ENCODE measurements around the gene HLF. TPM values are rescaled to one million over a fixed set of nuclear protein-coding genes. Genes with fewer than 3 reads are reported as not detected.
A peak's percentile ranks its signal among the peaks of the same experiment; 100 is the strongest.

The HLF gene
- total RNA-seq, 2 donors from 2014 or later: 20.2 to 22.5 TPM

DNA sequence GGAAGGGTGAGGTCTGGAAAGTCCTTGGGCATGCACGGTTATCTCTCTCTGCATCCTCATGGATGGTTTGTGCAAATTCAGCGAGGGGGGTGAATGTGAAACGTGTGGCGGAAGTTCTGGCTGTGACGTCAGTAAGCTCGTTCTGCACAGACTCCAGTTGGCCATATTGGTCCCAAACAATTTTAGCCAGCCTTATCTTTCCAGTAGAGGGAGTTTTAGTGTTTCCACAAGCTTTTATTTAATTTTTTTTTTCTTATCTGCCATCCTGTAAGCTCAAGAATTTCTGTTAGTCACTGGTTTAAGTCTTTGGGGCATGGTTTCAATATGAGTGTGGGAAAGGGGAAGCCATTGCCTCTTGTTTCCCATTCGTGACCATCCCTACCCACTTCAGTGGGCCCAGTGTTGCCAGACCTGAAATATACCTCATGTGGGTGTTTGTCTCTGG, 39.0 kb downstream of the HLF start:
- Mint-ChIP-seq H3K36me3 (ENCODE audit: low read depth) (peaks cover 10% of the 10 kb centered on the region), H3K4me1 (peaks cover 25% of the 10 kb centered on the region), H3K27ac (no peak overlapping the region), H3K4me3 (no peak overlapping the region), H3K27me3 (no peaks in the 10 kb centered on the region)
- H3K9me3 ChIP-seq (ENCODE audit: control insufficient read depth, low read length, poor library complexity, severe bottlenecking): no peaks in the 10 kb centered on the region
- DNase-seq (no peak), ATAC-seq (no peak)

DNA sequence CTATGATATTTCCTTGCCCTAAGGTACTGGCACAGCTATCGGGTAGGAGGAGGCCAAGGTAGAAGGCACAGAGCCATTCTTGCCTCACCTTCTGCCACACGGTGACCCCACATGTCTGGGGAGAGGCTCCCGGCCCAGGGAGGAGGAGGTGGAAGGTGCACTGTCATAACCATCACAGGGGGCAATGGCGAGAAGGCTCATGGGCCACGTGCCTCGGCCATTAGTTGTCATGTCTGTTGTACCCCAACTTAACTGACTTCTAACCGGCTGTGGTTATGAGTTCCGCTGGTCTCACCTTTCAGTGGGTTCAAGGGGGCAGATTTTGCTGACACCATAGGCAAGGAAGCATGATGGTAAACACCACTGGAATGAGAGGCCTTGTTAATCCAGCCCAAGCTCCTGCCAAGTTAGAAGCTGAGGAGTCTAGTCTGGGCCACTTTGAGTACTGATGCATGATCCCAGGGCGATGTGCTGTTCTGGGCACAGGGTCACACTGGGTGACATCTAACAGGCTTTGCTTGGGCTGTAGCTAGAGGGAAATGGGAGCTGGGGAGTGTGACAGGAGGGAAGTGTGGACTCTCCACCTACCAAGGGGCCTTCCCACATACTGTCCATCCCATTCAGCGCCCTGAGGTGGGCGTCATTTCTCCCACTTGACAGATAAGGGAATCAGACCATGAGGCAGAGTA, 39.6 kb downstream of the HLF start:
- no peak overlapping the region for H3K27ac Mint-ChIP-seq
- H3K36me3 Mint-ChIP-seq (ENCODE audit: low read depth): peaks cover 8% of the 10 kb centered on the region
- no peaks in the 10 kb centered on the region for H3K27me3 Mint-ChIP-seq
- DNase-seq: no peak
- no peak overlapping the region for H3K4me3 Mint-ChIP-seq
- no peak for ATAC-seq
- H3K9me3 ChIP-seq (ENCODE audit: control insufficient read depth, low read length, poor library complexity, severe bottlenecking): no peaks in the 10 kb centered on the region
- peaks cover 25% of the 10 kb centered on the region for H3K4me1 Mint-ChIP-seq

DNA sequence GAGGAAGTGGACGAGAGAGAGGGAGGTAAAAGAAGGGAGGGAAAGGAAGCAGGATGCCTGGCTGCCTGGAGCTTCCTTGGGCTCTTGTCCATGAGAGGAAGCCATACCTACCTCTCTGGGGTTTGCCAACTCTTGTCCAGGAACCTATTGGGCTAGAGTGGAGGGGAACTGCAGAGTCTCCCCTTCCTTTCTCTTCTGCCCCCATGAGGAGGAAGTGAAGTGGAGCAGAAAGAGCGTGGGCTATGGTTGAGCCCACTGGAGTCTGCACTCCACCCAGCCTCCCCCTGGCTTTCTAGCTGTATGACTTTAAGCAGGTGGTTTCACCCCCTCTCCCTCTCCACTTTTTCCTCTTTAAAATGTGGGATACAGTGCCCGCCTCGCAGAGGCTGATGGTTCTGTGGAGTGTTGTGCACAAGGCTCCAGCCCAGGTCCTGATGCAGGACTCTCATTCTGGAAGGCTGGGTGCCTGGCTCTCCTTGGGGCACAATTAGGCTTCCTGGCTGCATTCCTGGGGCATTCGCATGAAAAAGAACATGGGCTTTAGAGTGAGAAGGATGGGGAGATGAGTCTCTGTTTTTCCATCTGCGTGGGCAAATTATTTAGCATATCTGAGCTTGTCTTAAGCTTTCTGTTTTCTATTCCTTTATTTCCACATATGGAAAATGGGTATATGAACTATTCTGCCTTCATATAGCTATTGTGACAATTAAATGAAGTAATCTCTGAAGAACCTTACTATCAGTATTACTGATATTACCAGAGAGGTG, 40.7 kb downstream of the HLF start:
- H3K27me3 Mint-ChIP-seq: no peaks in the 10 kb centered on the region
- peaks cover 25% of the 10 kb centered on the region for H3K4me1 Mint-ChIP-seq
- peak overlapping the region; percentile 8 for H3K27ac Mint-ChIP-seq
- peaks cover 6% of the 10 kb centered on the region for H3K36me3 Mint-ChIP-seq (ENCODE audit: low read depth)
- H3K9me3 ChIP-seq (ENCODE audit: control insufficient read depth, low read length, poor library complexity, severe bottlenecking): no peaks in the 10 kb centered on the region
- DNase-seq (no peak), ATAC-seq (no peak)
- H3K4me3 Mint-ChIP-seq: no peak overlapping the region

DNA sequence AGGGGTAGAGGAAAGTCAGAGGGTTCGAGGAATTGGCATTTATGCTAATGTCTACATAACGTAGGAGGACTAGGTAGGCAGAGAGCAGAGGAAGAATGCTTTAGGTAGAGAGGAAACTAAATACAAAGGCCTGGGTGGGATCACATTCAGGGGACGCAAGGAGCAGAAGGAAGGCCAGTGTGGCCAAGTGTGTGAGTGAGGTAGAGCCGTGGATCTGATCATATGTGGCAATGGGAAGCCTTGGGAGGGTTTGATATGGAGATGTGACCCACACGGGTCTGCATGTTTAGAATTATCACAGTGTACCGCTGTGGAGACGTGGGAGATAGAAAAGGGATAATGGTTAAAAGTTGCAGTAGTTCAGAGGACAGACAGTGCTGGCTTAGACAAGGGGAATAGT, 43.1 kb downstream of the HLF start:
- Mint-ChIP-seq H3K4me1 (peaks cover 27% of the 10 kb centered on the region), H3K27ac (peak overlapping the region; percentile 21), H3K27me3 (no peaks in the 10 kb centered on the region), H3K36me3 (ENCODE audit: low read depth) (peaks cover 6% of the 10 kb centered on the region), H3K4me3 (no peak overlapping the region)
- ATAC-seq (no peak), DNase-seq (no peak)
- H3K9me3 ChIP-seq (ENCODE audit: control insufficient read depth, low read length, poor library complexity, severe bottlenecking): no peaks in the 10 kb centered on the region

DNA sequence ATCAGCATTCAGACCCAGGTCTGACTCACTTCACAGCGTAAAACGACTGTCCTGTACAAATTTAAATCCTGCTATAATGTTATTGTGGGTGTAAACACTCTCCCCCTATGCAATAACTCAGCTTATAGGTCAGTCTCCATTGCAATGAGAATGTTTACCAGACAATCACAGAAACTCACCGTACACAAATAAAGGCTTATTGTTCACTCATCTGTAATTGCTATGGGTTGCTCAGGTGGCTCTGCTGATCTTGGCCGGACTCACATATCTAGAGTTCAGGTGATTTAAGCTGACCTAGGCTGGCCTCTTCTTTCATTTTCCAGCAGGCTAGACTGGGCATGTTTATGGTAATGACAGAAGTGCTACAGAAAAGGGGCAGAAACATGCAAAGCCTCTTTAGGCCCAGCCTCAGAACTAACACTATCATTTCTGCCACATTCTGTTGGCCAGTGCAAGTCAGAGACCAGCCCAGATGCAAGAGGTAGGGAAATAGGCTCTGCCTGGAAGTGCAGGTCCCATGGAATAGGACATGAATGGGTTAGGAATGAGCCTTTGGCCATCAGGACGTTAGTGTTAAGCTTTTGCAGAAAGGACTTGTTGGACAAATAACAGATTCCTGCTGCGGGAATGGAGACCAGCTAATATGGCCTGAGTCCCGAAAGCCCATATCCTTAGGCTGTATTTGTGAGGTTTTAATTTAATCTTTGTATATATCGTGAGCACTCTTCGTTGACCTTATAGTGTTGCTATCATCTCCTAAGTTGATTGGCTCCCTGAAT, 44.0 kb downstream of the HLF start:
- Mint-ChIP-seq H3K36me3 (ENCODE audit: low read depth) (peaks cover 10% of the 10 kb centered on the region), H3K27ac (no peak overlapping the region), H3K4me1 (peaks cover 30% of the 10 kb centered on the region), H3K4me3 (no peak overlapping the region), H3K27me3 (no peaks in the 10 kb centered on the region)
- DNase-seq (no peak), ATAC-seq (no peak)
- no peaks in the 10 kb centered on the region for H3K9me3 ChIP-seq (ENCODE audit: control insufficient read depth, low read length, poor library complexity, severe bottlenecking)

DNA sequence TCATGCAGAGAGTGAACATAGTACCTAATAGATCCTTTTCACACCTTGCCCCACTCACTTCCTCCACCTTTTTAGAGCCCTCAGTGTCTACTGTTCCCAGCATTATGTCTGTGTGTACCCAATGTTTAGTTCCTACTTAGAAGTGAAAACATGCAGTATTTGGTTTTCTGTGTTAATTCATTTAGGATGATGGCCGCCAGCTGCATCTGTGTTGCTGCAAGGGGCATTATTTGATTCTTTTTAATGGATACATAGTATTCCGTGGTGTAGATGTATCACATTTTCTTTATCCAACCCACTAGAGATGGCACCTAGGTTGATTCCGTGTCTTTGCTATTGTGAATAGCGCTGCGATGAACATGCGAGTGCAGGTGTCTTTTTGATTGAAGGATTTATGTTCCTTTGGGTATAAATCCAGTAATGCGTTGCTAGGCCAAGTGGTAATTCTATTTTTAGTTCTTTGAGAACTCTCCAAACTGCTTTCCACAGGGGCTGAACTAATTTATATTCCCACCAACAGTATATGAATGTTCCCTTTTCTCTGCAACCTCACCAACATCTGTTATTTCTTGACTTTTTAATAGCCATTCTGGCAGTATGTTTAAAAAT, 47.1 kb downstream of the HLF start:
- no peaks in the 10 kb centered on the region for H3K9me3 ChIP-seq (ENCODE audit: control insufficient read depth, low read length, poor library complexity, severe bottlenecking)
- Mint-ChIP-seq H3K27ac (no peak overlapping the region), H3K27me3 (no peaks in the 10 kb centered on the region), H3K36me3 (ENCODE audit: low read depth) (peaks cover 11% of the 10 kb centered on the region), H3K4me3 (no peak overlapping the region), H3K4me1 (peaks cover 23% of the 10 kb centered on the region)
- ATAC-seq (no peak), DNase-seq (no peak)

DNA sequence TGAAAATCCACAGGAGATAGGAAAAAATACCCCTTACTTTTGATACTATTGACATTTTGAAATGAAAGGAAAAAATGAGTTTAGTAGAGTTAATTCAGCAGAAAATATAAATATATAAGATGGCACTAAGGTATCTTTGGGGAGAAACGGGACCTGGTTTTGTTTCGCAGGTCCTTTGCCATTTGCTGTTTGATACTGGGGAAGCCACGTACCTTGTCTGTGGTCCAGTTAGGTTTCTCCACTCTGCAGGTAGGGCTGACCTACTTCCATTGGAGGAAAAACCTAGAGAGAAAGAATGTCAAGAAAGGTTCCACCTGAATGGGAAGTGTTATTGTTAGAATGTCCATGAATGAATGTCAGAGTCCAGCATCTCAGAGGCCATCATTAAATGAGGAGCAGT, 48.1 kb downstream of the HLF start:
- Mint-ChIP-seq H3K36me3 (ENCODE audit: low read depth) (peaks cover 9% of the 10 kb centered on the region), H3K4me1 (peaks cover 21% of the 10 kb centered on the region), H3K27me3 (no peaks in the 10 kb centered on the region), H3K4me3 (no peak overlapping the region), H3K27ac (no peak overlapping the region)
- H3K9me3 ChIP-seq (ENCODE audit: control insufficient read depth, low read length, poor library complexity, severe bottlenecking): no peaks in the 10 kb centered on the region
- DNase-seq: no peak
- no peak for ATAC-seq

DNA sequence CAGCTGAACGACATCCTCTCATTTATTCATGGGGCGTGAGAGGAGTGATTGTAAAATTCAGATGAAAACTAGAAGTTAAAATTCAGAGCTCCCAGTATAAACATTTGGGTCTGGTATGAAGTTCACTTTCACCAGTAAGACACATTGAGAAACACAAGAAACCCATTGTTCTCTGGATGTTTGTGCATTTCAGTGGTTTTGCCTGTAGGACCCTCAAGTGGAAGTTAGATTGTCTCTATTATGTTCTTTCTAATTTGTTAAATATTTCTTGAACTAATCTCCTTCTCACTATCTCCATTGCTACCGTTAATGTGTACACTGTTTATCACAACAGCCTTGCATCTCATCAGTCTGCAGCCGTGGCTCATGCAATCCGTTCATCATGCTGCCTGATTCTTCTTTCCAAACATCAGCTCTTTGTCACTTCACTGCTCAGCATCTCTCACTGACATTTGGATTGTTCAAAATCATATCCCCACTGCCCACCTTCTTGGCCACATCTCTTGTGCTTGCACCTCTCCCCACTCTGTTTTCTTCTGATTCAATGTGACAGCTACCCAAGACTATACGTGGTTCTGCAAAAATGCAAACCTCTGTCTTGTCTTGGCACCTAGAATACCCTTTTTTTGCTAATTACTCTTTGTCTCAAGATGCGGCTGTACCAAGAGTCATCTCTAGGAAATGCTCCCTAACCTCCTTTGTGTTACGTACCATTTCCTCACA, 49.5 kb downstream of the HLF start:
- DNase-seq (no peak), ATAC-seq (no peak)
- Mint-ChIP-seq H3K36me3 (ENCODE audit: low read depth) (peaks cover 10% of the 10 kb centered on the region), H3K27me3 (no peaks in the 10 kb centered on the region), H3K4me3 (no peak overlapping the region), H3K4me1 (peaks cover 18% of the 10 kb centered on the region), H3K27ac (peak overlapping the region; percentile 39)
- no peaks in the 10 kb centered on the region for H3K9me3 ChIP-seq (ENCODE audit: control insufficient read depth, low read length, poor library complexity, severe bottlenecking)

DNA sequence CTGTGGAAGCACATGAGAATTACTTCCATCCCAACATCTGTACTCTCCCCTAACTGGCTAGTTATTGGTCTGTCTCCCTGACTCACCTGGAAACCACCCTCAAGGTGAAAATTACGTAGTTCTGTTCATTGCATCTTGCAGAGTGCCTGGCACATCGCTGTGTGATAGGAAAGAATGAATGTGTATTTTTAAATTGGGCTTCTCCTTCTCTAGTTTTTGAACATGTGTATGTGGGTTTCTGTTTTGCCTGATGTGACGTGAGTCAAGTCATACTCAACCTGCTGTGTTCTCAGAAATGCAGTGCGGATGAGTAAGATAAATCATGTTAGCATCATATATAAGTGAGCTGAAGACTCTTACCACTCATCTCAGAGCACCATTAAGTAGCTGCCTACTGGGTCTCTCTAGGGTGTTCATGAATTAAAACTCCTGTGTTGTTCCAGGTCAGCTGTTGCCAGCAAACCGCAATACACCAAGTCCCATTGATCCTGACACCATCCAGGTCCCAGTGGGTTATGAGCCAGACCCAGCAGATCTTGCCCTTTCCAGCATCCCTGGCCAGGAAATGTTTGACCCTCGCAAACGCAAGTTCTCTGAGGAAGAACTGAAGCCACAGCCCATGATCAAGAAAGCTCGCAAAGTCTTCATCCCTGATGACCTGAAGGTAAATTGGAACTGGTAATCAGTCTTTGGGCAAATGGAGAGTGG, 50.2 kb downstream of the HLF start:
- DNase-seq (no peak), ATAC-seq (peak; percentile 16)
- Mint-ChIP-seq H3K4me3 (no peak overlapping the region), H3K27me3 (no peaks in the 10 kb centered on the region), H3K27ac (no peak overlapping the region), H3K36me3 (ENCODE audit: low read depth) (peaks cover 10% of the 10 kb centered on the region), H3K4me1 (peaks cover 16% of the 10 kb centered on the region)
- no peaks in the 10 kb centered on the region for H3K9me3 ChIP-seq (ENCODE audit: control insufficient read depth, low read length, poor library complexity, severe bottlenecking)

DNA sequence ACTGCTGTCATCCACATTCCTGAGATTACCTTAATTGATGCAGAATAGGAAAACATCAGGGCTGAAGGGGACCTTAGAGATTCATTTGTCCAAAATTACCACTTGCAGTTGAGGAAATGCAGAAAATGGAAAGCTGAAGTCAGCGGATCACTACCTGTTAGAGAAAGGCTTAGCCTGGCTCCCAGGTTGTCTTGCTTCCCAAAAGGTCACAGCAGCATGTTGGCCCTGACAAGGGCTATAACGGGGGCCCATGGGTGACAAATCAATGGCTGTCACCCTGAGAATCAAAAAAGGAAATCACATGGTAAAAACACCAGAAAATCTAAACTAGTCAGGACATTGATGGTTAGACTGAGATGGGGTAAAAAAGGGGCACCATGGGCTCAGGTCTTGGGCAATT, 51.7 kb downstream of the HLF start:
- ATAC-seq: no peak
- H3K27me3 Mint-ChIP-seq: no peaks in the 10 kb centered on the region
- H3K4me3 Mint-ChIP-seq: no peak overlapping the region
- no peaks in the 10 kb centered on the region for H3K9me3 ChIP-seq (ENCODE audit: control insufficient read depth, low read length, poor library complexity, severe bottlenecking)
- no peak overlapping the region for H3K27ac Mint-ChIP-seq
- peaks cover 16% of the 10 kb centered on the region for H3K4me1 Mint-ChIP-seq
- peaks cover 10% of the 10 kb centered on the region for H3K36me3 Mint-ChIP-seq (ENCODE audit: low read depth)
- no peak for DNase-seq

DNA sequence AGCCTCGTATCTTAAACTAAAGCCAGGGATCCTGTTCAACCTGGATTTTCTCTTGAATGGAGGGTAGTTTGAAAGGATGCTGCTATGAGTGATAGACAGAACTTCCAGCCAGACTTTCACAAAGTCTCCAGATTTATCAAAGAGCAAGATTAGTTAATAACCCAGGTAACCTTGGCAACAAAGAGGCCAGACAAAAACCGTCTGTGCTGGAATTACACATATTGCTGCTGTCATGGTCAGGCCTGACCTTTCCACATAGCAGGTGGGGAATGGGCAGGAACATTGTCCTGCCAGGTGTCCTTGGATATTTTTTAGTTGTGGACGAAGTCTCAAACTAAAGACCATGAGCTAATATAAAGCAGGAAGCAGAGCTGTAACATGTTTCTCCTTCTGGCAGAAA, 52.5 kb downstream of the HLF start:
- no peaks in the 10 kb centered on the region for H3K9me3 ChIP-seq (ENCODE audit: control insufficient read depth, low read length, poor library complexity, severe bottlenecking)
- Mint-ChIP-seq H3K36me3 (ENCODE audit: low read depth) (peaks cover 10% of the 10 kb centered on the region), H3K4me1 (peaks cover 14% of the 10 kb centered on the region), H3K27me3 (no peaks in the 10 kb centered on the region), H3K27ac (no peak overlapping the region), H3K4me3 (no peak overlapping the region)
- no peak for DNase-seq
- no peak for ATAC-seq

DNA sequence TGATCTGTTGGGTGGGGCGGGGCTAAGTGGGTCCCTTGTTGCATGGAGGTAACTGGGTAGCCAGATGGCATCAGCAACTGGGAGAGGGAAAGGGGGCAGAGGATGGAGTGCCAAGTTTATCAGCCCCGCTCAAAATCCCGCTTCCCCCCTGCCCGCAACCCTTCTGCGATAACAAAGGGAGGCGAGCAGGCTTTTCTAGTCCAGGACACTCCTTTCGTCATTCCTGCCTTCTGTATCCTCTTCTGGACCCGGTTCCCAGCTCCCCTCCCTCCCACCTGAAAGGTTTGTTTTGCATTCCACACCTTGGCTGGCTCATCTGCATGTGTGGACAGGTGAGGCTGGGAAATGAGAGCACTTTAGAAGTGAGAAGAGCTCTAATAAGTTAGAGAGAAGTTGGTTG, 53.3 kb downstream of the HLF start:
- H3K9me3 ChIP-seq (ENCODE audit: control insufficient read depth, low read length, poor library complexity, severe bottlenecking): no peaks in the 10 kb centered on the region
- no peak overlapping the region for H3K4me3 Mint-ChIP-seq
- H3K27me3 Mint-ChIP-seq: no peaks in the 10 kb centered on the region
- no peak overlapping the region for H3K27ac Mint-ChIP-seq
- peaks cover 13% of the 10 kb centered on the region for H3K4me1 Mint-ChIP-seq
- DNase-seq: no peak
- no peak for ATAC-seq
- peaks cover 9% of the 10 kb centered on the region for H3K36me3 Mint-ChIP-seq (ENCODE audit: low read depth)

Measured in T-helper 17 cell (primary cell).